Neural progenitor cell (in vitro differentiated cells): ENCODE data around the gene MVK.

Experiments
- CTCF ChIP-seq: fragments of 200-600 bp; sonication (generic); IDR thresholded peaks from 2 replicates; pipeline ENCODE4 v1.5.1; 2017; ENCODE audit warnings: antibody characterized with exemption, mild to moderate bottlenecking
- EZH2phosphoT487 ChIP-seq: fragments of 200-600 bp; sonication (generic); IDR thresholded peaks from 2 replicates; pipeline ENCODE4 v1.6.1; 2017; ENCODE audit warnings: antibody characterized with exemption

DNA sequence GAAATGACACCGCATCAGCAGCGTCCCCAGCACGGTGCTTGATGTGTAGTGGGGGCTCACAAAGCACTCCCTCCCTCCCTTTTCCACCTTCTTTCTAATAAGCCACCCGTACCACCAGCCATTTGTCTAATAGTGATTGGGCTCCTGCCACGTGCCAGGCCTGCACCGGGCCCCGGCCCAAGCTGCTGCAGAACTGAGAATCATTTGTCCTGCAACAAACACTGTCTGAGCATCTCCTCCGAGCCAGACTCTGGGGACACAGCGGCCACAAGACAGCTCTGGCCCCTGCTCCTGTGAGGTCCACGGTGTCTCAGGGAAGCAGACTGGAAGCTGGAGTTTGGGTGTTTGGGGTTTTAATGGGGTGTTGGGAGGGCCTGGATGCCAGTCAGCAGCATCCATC is 43.9 kb downstream of the MVK start:
- TF ChIP-seq CTCF (no peak), EZH2phosphoT487 (no peak)
